Measurements from ENCODE around the gene TOB2. TPM values are rescaled to one million over a fixed set of nuclear protein-coding genes. Genes with fewer than 3 reads are reported as not detected.
A peak's percentile ranks its signal among the peaks of the same experiment; 100 is the strongest.

The TOB2 gene, protein sequence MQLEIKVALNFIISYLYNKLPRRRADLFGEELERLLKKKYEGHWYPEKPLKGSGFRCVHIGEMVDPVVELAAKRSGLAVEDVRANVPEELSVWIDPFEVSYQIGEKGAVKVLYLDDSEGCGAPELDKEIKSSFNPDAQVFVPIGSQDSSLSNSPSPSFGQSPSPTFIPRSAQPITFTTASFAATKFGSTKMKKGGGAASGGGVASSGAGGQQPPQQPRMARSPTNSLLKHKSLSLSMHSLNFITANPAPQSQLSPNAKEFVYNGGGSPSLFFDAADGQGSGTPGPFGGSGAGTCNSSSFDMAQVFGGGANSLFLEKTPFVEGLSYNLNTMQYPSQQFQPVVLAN
- total RNA-seq: 10 to 100 TPM; 51.2 to 57.9 TPM
- 33.8 TPM for polyA plus RNA-seq (2013, experiment 1 of 2)
- polyA plus RNA-seq (2013, experiment 2 of 2): 31.5 TPM
- long read RNA-seq, experiment 1, full-length matches to known transcripts: 3 of 27 reads
- long read RNA-seq, experiment 1, partial matches to known transcripts: 0 of 27 reads
- long read RNA-seq, experiment 1, other reads (novel, unspliced or antisense): 24 of 27 reads
- long read RNA-seq, experiment 2, full-length matches to known transcripts: 63 of 95 reads
- long read RNA-seq, experiment 2, partial matches to known transcripts: 0 of 95 reads
- long read RNA-seq, experiment 2, other reads (novel, unspliced or antisense): 32 of 95 reads
- long read RNA-seq, experiment 3, full-length matches to known transcripts: 84 of 106 reads
- long read RNA-seq, experiment 3, partial matches to known transcripts: 0 of 106 reads
- long read RNA-seq, experiment 3, other reads (novel, unspliced or antisense): 22 of 106 reads
- long read RNA-seq, experiment 4, full-length matches to known transcripts: 3 of 7 reads
- long read RNA-seq, experiment 4, partial matches to known transcripts: 0 of 7 reads
- long read RNA-seq, experiment 4, other reads (novel, unspliced or antisense): 4 of 7 reads

DNA sequence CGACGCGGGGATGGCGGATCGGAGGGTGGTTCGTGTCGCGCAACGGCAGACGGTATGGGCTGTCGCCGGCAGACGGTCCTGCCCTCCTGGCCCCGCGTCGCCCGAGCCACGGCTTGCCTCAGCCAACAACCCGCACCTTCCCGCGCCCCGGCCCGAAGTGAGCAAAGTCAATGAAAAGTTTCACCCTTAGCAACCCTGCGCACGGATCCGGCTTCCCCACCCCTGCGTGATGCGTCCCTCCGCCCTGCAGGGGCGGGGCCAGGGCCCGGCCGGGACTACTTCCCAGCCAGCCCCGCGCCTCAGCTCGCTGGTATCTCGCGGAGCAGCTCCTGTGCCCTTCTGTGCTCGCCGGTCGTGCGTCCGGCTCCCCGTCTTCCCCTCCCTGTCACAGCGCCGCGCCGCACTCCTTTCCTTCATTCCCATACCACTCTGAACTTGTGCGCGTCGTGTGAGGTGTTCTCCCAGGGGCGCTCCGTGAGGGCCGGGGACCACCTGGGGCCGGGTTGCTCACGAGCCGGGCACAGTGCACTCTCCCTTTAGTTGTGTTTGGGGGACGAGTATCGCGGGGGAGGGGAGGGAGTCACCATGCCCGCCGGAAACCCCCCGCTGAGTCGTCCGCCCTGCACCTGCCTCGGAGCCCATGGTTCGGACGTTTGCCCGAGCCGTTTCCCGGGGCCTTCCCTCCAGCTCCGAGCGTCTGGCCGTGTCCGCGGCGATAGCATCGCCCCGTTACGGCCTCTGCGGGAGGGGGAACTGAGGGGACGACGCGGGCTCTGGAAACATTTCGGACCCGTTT, at the start of gene TOB2:
Gene TOB2 (minus strand): TSS at position 163 of the 796 bp plus-strand sequence. CDS start 9,456 bp downstream, outside the sequence.
- peak within 1 kb of the TSS; percentile 98 for H3K27ac ChIP-seq (ENCODE audit: low read depth, low read length)
- H3K4me1 Mint-ChIP-seq: peaks cover 11% of the 10 kb centered on the region

DNA sequence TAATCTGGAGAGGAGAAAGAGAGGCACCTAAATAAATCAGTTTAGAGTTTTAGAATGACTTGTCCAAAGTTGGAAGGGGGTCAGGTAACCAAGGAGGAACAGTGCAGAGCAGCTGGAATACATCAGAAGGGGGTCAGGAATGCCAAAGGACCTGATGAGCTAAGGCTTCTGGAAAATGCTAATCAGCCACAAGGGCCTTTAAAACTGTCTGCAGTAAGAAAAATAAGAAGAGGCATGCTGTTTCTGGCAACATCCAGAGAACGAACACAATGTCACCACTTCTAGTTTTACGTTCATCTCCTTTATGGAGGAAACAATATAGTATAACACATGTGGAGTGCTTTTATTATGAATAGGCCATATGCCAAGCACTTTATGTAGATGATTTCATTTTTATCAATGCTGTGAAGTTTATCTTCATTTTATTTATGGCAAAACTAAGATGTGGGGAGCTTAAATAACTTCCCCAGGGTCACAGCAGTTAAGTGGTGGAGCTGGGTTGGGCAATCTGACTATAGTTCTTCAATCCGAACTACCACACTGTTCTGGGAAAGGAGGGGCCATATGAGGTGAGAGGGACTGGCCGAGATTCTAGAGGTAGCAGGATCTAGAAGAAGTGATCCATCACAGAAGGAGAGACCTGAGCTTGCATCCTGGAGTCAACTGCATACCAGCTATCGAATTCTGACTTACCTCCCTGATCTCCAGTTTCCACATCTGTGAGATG, 44.9 kb upstream of the TOB2 start:
- Mint-ChIP-seq H3K36me3 (ENCODE audit: low read depth) (peaks cover 12% of the 10 kb centered on the region), H3K4me3 (no peak overlapping the region), H3K27me3 (ENCODE audit: insufficient read depth) (no peaks in the 10 kb centered on the region), H3K4me1 (peaks cover 6% of the 10 kb centered on the region), H3K9me3 (no peaks in the 10 kb centered on the region), H3K27ac (no peak overlapping the region)
- WGBS, 2 experiments (ENCODE audit: insufficient coverage in 1 of 2, insufficient read length in 1 of 2): 92 to 96% methylated on average over 3 to 5 of the region's 5 CpGs
- H3K27me3 ChIP-seq (ENCODE audit: control insufficient read depth, insufficient read depth, low read length, poor library complexity, severe bottlenecking): no peaks in the 10 kb centered on the region
- DNase-seq: no peak
- H3K9me3 ChIP-seq (ENCODE audit: control insufficient read depth, low read length): no peaks in the 10 kb centered on the region
- no peaks in the 10 kb centered on the region for H3K36me3 ChIP-seq (ENCODE audit: control insufficient read depth, insufficient read depth, low read length)
- TF ChIP-seq, protein P1, sequence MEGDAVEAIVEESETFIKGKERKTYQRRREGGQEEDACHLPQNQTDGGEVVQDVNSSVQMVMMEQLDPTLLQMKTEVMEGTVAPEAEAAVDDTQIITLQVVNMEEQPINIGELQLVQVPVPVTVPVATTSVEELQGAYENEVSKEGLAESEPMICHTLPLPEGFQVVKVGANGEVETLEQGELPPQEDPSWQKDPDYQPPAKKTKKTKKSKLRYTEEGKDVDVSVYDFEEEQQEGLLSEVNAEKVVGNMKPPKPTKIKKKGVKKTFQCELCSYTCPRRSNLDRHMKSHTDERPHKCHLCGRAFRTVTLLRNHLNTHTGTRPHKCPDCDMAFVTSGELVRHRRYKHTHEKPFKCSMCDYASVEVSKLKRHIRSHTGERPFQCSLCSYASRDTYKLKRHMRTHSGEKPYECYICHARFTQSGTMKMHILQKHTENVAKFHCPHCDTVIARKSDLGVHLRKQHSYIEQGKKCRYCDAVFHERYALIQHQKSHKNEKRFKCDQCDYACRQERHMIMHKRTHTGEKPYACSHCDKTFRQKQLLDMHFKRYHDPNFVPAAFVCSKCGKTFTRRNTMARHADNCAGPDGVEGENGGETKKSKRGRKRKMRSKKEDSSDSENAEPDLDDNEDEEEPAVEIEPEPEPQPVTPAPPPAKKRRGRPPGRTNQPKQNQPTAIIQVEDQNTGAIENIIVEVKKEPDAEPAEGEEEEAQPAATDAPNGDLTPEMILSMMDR (conservative IDR thresholded peaks at IDR 0.05): no peak
- no peak overlapping the region for H3K9ac ChIP-seq (ENCODE audit: extremely low read depth, low read length, poor library complexity, severe bottlenecking)
- no peaks in the 10 kb centered on the region for H3K4me1 ChIP-seq (ENCODE audit: control insufficient read depth, insufficient read depth, low read length)
- peak overlapping the region; percentile 41 for H3K27ac ChIP-seq (ENCODE audit: low read depth, low read length)
- H3K4me3 ChIP-seq (ENCODE audit: low read length): no peak overlapping the region

More for the DNA sequence above, at the start of gene TOB2:
- H3K27me3 Mint-ChIP-seq (ENCODE audit: insufficient read depth): no peaks in the 10 kb centered on the region
- Histone ChIP-seq H3K4me1 (ENCODE audit: control insufficient read depth, insufficient read depth, low read length) (peaks cover 6% of the 10 kb centered on the region), H3K4me3 (ENCODE audit: low read length) (peak within 1 kb of the TSS; percentile 97), H3K9me3 (ENCODE audit: control insufficient read depth, low read length) (no peaks in the 10 kb centered on the region), H3K36me3 (ENCODE audit: control insufficient read depth, insufficient read depth, low read length) (peaks cover 15% of the 10 kb centered on the region), H3K9ac (ENCODE audit: extremely low read depth, low read length, poor library complexity, severe bottlenecking) (peak within 1 kb of the TSS; percentile 99), H3K27me3 (ENCODE audit: control insufficient read depth, insufficient read depth, low read length, poor library complexity, severe bottlenecking) (no peaks in the 10 kb centered on the region)
- 0 to 1% methylated on average over 60 to 85 of the region's 85 CpGs for WGBS, 2 experiments (ENCODE audit: insufficient coverage in 1 of 2, insufficient read length in 1 of 2)
- peaks cover 28% of the 10 kb centered on the region for H3K36me3 Mint-ChIP-seq (ENCODE audit: low read depth)
- peak within 1 kb of the TSS; percentile 99 for H3K4me3 Mint-ChIP-seq
- H3K9me3 Mint-ChIP-seq: no peaks in the 10 kb centered on the region
- TF ChIP-seq, protein P1 (conservative IDR thresholded peaks at IDR 0.05): no peak
- peak; percentile 97 for DNase-seq
- peak within 1 kb of the TSS; percentile 99 for H3K27ac Mint-ChIP-seq
